ENCODE data around the gene SCAMP5. TPM values are rescaled to one million over a fixed set of nuclear protein-coding genes. Genes with fewer than 3 reads are reported as not detected.

Gene SCAMP5
- total and polyA plus RNA-seq, 2 of the 13 experiments (the other 11 are each of a cell fraction or from before 2014, with no cell fraction given) = 34.3 to 49.0 TPM

- TF ChIP-seq ZNF782 (CRISPR knock-in tag; IDR thresholded peaks at IDR 0.05; ENCODE audit: borderline replicate concordance) = no peak
- TF ChIP-seq KDM5A (IDR thresholded peaks at IDR 0.05; ENCODE audit: borderline replicate concordance, low read length) = no peak
- peak; percentile 23; the same call in 1 of the 2 replicates for TF ChIP-seq ZNF292 (CRISPR knock-in tag; IDR thresholded peaks at IDR 0.05; ENCODE audit: borderline replicate concordance, low read depth)
- no peak for TF ChIP-seq NR2F2 (IDR thresholded peaks at IDR 0.05; ENCODE audit: borderline replicate concordance, low read depth)
- TF ChIP-seq ARID3A (IDR thresholded peaks at IDR 0.05; ENCODE audit: low read depth, low read length) = no peak
- TF ChIP-seq STAT5B (CRISPR knock-in tag; IDR thresholded peaks at IDR 0.05) = no peak
- no peak for TF ChIP-seq FOXK1 (CRISPR knock-in tag; IDR thresholded peaks at IDR 0.05; ENCODE audit: borderline replicate concordance, low read depth)
- TF ChIP-seq MED13 (CRISPR knock-in tag; IDR thresholded peaks at IDR 0.05) = peak; percentile 76; the same call in 1 of the 2 replicates
- TF ChIP-seq ARNT2 (CRISPR knock-in tag; IDR thresholded peaks at IDR 0.05; ENCODE audit: low read depth) = peak; percentile 80
- no peak for TF ChIP-seq BCLAF1 (IDR thresholded peaks at IDR 0.05)
- no peak for TF ChIP-seq ZNF17 (CRISPR knock-in tag; IDR thresholded peaks at IDR 0.05)
- TF ChIP-seq RXRA (CRISPR knock-in tag; IDR thresholded peaks at IDR 0.05) = no peak; the same call in 1 of the 2 replicates
- no peak for TF ChIP-seq ZNF24 (IDR thresholded peaks at IDR 0.05)
- no peak for TF ChIP-seq ZBTB1 (CRISPR knock-in tag; IDR thresholded peaks at IDR 0.05; ENCODE audit: borderline replicate concordance)
- TF ChIP-seq ZNF30 (CRISPR knock-in tag; IDR thresholded peaks at IDR 0.05) = no peak
- no peak for TF ChIP-seq PRPF4 (IDR thresholded peaks at IDR 0.05; ENCODE audit: low read depth, low read length, poor library complexity, severe bottlenecking)
- TF ChIP-seq ZSCAN25 (CRISPR knock-in tag; IDR thresholded peaks at IDR 0.05) = no peak; the same call in none of the 2 replicates
- no peak for TF ChIP-seq HOXA7 (CRISPR knock-in tag; IDR thresholded peaks at IDR 0.05)
- TF ChIP-seq PATZ1 (CRISPR knock-in tag; IDR thresholded peaks at IDR 0.05) = peak; percentile 54
- TF ChIP-seq ZNF33B (CRISPR knock-in tag; IDR thresholded peaks at IDR 0.05) = no peak
- no peak for TF ChIP-seq NFIC (IDR thresholded peaks at IDR 0.05; ENCODE audit: low read length)
- no peak; the same call in 1 of the 2 replicates for TF ChIP-seq SRY (CRISPR knock-in tag; IDR thresholded peaks at IDR 0.05)
- no peak for TF ChIP-seq TOE1 (CRISPR knock-in tag; IDR thresholded peaks at IDR 0.05)
- no peak for TF ChIP-seq NKX3-1 (CRISPR knock-in tag; IDR thresholded peaks at IDR 0.05)
- no peak for TF ChIP-seq NFE2 (CRISPR knock-in tag; IDR thresholded peaks at IDR 0.05)
- TF ChIP-seq ARID2 (CRISPR knock-in tag; IDR thresholded peaks at IDR 0.05; ENCODE audit: borderline replicate concordance) = no peak
These were observed 48.3 kb downstream of the SCAMP5 start (continued) for GRCh38 chr15:75043509-75044257.

Data from HepG2 (cell line).